Sigmoid colon (tissue), 7 donors: ENCODE data around the gene ACKR2. TPM values are rescaled to one million over a fixed set of nuclear protein-coding genes. Genes with fewer than 3 reads are reported as not detected.
A peak's percentile ranks its signal among the peaks of the same experiment; 100 is the strongest.

ENCODE experiments used
- DNase-seq: peaks from one replicate; pipeline ENCODE4 v3.0.0-alpha.2; 2019
- H3K27ac ChIP-seq, 4 donors: fragments of 200-600 bp; sonication (generic); one replicate each; pipeline ENCODE4 v1.5.1; 2016 to 2019; ENCODE audit warnings: mild to moderate bottlenecking in 1 of 4
- H3K27me3 ChIP-seq, 3 donors: fragments of 200-600 bp; sonication (generic); one replicate each; pipeline ENCODE4 v1.5.1; 2019; ENCODE audit warnings: mild to moderate bottlenecking in 1 of 3
- H3K36me3 ChIP-seq, 4 donors: fragments of 200-600 bp; sonication (generic); one replicate each; pipeline ENCODE4 v1.5.1; 2016 to 2019
- H3K4me1 ChIP-seq, 4 donors: fragments of 200-600 bp; sonication (generic); one replicate each; pipeline ENCODE4 v1.5.1; 2017 to 2019
- H3K4me3 ChIP-seq, 4 donors: fragments of 200-600 bp; sonication (generic); one replicate each; pipeline ENCODE4 v1.5.1; 2017 to 2019; ENCODE audit warnings: mild to moderate bottlenecking in 2 of 4, moderate library complexity in 1 of 4
- H3K9me3 ChIP-seq, 4 donors: fragments of 200-600 bp in 3 of 4; sonication (generic) in 3 of 4; one replicate each; pipeline versions ENCODE4 v1.5.1 to v1.6.1; 2013 to 2019
- EP300 ChIP-seq, 4 donors: sonication (generic); formaldehyde crosslinking; IDR thresholded peaks; one replicate each; pipeline ENCODE4 v1.6.1; 2017; ENCODE audit warnings: antibody characterized with exemption in 4 of 4
- POLR2A ChIP-seq, 2 donors: fragments of 450-650 bp; IDR thresholded peaks; one replicate each; pipeline ENCODE4 v1.6.1; 2016; ENCODE audit warnings: antibody characterized with exemption in 2 of 2, mild to moderate bottlenecking in 2 of 2, moderate library complexity in 2 of 2
- POLR2AphosphoS5 ChIP-seq, 4 donors: sonication (generic); formaldehyde crosslinking; IDR thresholded peaks; one replicate each; pipeline ENCODE4 v1.6.1; 2017; ENCODE audit warnings: antibody characterized with exemption in 4 of 4
- WGBS, 2 donors: extraction: QIAGEN DNeasy Blood & Tissue Kit; methylation state at CpG; one replicate each; pipeline ENCODE4 v1.1.7; 2013; 5-methylcytosine and 5-hydroxymethylcytosine counted together
- intact Hi-C: fragments of 100-400 bp; cut with DNase I; formaldehyde crosslinking; loops from one replicate; pipeline ENCODE4 v1.15.1; 2023
- polyA plus RNA-seq, 3 donors: library from polyadenylated mRNA; stranded (reverse); fragments of 200-250 nt; gene quantifications; one replicate each; pipeline ENCODE4 v1.2.3, GENCODE V29; 2013
- total RNA-seq, 4 donors: library from RNA; depleted of rRNA; stranded (reverse); fragments of >200 nt; gene quantifications; one replicate each; pipeline ENCODE4 v1.1.0, GENCODE V29; 2016
- TF ChIP-seq, protein P1 (sequence below), 4 experiments: fragments of 450-650 bp in 3 of 4; fragments of 200-600 bp in 1 of 4; IDR thresholded peaks; one replicate each; pipeline ENCODE4 v1.5.1; 2016 to 2019; ENCODE audit warnings: antibody characterized with exemption in 4 of 4, mild to moderate bottlenecking in 3 of 4, moderate library complexity in 2 of 4
- donor health status: healthy with polysubstance abuse.
- donor health status: Bipolar disorder and iron deficiency.
- donor health status: healthy.

ACKR2 gene
- total and polyA plus RNA-seq, 7 donors = 1.2 to 8.6 (median 1.9) TPM

DNA sequence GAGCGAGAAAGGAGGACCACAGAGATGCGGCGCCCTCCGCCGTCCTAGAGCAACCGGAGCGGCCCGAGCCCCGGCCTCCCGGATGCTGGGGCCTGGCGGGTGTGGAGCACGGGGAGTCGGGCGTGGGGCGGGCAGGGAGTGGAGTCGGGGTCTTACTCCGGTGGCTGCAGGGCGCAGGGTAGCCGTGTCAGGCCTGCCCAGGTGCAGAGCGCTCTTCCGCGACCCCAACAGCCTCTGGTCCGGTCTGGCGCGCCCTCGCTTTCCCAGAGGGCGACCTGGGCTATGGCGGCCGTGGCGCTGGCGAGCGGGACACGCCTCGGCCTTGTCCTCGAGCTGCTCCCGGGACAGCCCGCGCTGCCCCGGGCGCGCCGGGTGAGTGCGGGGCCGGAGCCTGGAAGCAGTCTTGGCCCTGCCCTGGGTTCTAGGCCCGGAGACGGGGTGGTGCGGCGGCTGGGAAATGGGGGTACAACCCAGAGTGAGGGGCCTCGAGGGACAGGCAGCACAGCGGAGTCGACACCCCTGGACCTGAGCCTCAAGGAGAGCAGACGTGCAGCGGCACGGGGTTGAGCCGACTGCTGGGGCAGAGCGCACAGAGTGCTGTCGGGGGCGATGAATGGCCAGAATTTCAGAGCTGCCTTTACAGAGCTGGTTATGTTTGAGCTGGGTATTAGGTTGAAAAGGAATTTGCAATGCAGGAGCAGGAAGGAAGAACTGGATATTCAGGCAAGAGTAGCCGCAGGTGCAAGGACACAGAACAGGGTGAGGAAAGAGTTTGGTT is 97.0 kb downstream of the ACKR2 start, which contains the start of gene ZNF662:
Gene ZNF662 (plus strand): TSS at position 73 of the 778 bp plus-strand sequence. CDS start 1,973 bp downstream, outside the sequence.
- H3K27ac ChIP-seq = peak within 1 kb of the TSS; percentile 73 to 80 (median 78)
- DNase-seq = peak; percentile 80
- peaks cover 8 to 35% (median 16%) of the 10 kb centered on the region in 4 donors for H3K36me3 ChIP-seq

DNA sequence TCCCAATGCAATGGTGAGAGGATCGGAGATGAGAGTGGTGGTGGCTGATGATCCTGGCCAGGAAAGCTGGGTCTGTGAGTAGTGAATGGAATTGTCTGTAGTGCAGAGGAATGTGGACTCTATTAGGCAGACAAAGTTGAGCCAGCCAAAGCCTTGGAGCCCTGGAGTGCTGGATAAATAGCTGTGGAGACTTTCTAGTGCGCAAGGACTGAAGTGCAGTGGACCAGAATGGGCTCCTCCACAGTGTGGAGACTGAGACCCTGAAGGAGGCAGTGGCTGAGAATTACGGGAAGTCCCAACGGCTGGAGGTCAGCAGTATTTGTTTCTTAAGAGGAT is 97.6 kb downstream of the ACKR2 start:
- intact Hi-C loops = no loop called here
- WGBS, 2 donors = 86 to 88% methylated on average over 4 of the region's 4 CpGs
- Histone ChIP-seq H3K27ac (peak overlapping the region; percentile 73 to 80 (median 78)), H3K9me3 (peaks cover 0 to 3% (median 2%) of the 10 kb centered on the region in 4 donors), H3K4me3 (peak overlapping the region; percentile 64 to 80 (median 68)), H3K27me3 (no peaks in the 10 kb centered on the region), H3K4me1 (peaks cover 0 to 20% (median 17%) of the 10 kb centered on the region in 4 donors), H3K36me3 (peaks cover 10 to 40% (median 19%) of the 10 kb centered on the region in 4 donors)
- no peak for DNase-seq
- TF ChIP-seq EP300 (IDR thresholded peaks at IDR 0.05) (no peak), POLR2AphosphoS5 (IDR thresholded peaks at IDR 0.05) (no peak)
- TF ChIP-seq, protein P1, sequence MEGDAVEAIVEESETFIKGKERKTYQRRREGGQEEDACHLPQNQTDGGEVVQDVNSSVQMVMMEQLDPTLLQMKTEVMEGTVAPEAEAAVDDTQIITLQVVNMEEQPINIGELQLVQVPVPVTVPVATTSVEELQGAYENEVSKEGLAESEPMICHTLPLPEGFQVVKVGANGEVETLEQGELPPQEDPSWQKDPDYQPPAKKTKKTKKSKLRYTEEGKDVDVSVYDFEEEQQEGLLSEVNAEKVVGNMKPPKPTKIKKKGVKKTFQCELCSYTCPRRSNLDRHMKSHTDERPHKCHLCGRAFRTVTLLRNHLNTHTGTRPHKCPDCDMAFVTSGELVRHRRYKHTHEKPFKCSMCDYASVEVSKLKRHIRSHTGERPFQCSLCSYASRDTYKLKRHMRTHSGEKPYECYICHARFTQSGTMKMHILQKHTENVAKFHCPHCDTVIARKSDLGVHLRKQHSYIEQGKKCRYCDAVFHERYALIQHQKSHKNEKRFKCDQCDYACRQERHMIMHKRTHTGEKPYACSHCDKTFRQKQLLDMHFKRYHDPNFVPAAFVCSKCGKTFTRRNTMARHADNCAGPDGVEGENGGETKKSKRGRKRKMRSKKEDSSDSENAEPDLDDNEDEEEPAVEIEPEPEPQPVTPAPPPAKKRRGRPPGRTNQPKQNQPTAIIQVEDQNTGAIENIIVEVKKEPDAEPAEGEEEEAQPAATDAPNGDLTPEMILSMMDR (IDR thresholded peaks at IDR 0.05) = no peak

More for the DNA sequence above, 97.0 kb downstream of the ACKR2 start, which contains the start of gene ZNF662:
- Histone ChIP-seq H3K27me3 (no peaks in the 10 kb centered on the region), H3K4me3 (peak within 1 kb of the TSS; percentile 64 to 80 (median 68)), H3K9me3 (peaks cover 0 to 3% (median 0%) of the 10 kb centered on the region in 4 donors), H3K4me1 (peaks cover 0 to 20% (median 17%) of the 10 kb centered on the region in 4 donors)
- intact Hi-C loops = no loop called here
- 4% methylated on average over 59 of the region's 59 CpGs for WGBS, 2 donors
- TF ChIP-seq POLR2A (IDR thresholded peaks at IDR 0.05) (peak in 1 of 2 donors; percentile 11), POLR2AphosphoS5 (IDR thresholded peaks at IDR 0.05) (peak in 2 of 4 donors; percentile 54 to 63), EP300 (IDR thresholded peaks at IDR 0.05) (no peak)

DNA sequence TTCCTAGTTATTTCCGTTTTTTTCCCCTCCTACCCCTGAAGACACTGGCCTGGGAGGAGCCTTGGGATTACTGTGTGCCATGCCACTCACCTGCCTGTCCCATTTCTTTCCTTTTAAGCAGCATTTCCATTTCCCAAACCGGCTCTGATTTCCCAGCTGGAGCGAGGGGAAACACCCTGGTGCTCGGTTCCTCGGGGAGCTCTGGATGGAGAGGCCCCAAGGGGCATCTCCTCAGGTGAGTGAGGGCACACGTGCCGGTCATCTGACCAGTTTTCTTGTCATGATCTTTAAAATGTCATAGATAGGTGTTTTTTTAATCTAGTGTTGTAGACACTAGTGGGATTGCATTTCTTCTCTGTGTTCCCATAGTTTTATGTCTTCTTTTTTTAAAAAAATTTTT is 99.4 kb downstream of the ACKR2 start:
- Histone ChIP-seq H3K9me3 (peaks cover 0 to 12% (median 6%) of the 10 kb centered on the region in 4 donors), H3K27me3 (no peaks in the 10 kb centered on the region), H3K36me3 (peaks cover 20 to 52% (median 29%) of the 10 kb centered on the region in 4 donors), H3K4me3 (no peak overlapping the region), H3K27ac (no peak overlapping the region), H3K4me1 (peaks cover 0 to 20% (median 17%) of the 10 kb centered on the region in 4 donors)
- DNase-seq = no peak
- intact Hi-C loops = no loop called here
- TF ChIP-seq POLR2A (IDR thresholded peaks at IDR 0.05) (no peak), POLR2AphosphoS5 (IDR thresholded peaks at IDR 0.05) (no peak), EP300 (IDR thresholded peaks at IDR 0.05) (no peak)
- TF ChIP-seq, protein P1 (IDR thresholded peaks at IDR 0.05) = no peak
- WGBS, 2 donors = 89 to 93% methylated on average over 7 of the region's 7 CpGs

DNA sequence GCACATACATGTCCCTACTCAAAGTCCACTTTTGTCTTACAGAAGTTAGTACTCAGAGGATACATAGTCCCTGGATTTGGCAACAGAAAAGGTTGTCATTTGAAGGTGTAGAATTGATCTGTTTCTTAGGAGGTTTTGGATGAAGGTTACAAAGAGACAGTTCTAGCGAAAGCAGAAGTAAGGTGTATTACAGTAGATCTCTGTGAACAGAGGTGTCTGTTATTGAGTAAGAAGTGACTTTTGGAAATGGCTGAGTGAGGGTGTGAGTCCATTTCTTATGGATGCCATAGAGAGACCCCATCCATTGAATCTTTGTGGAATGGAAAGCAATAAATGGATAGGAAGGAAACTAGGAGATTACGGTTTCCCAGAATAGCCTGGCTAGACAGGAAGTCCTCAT is 102.3 kb downstream of the ACKR2 start:
- H3K27ac ChIP-seq = no peak overlapping the region
- peaks cover 32 to 77% (median 49%) of the 10 kb centered on the region in 4 donors for H3K36me3 ChIP-seq
- TF ChIP-seq POLR2A (IDR thresholded peaks at IDR 0.05) (no peak), POLR2AphosphoS5 (IDR thresholded peaks at IDR 0.05) (no peak), EP300 (IDR thresholded peaks at IDR 0.05) (no peak)
- TF ChIP-seq, protein P1 (IDR thresholded peaks at IDR 0.05) = no peak
- WGBS, 2 donors = 98 to 99% methylated on average over 2 of the region's 2 CpGs
- H3K4me3 ChIP-seq = no peak overlapping the region
- intact Hi-C loops = no loop called here
- H3K4me1 ChIP-seq = peaks cover 0 to 12% (median 9%) of the 10 kb centered on the region in 4 donors
- no peaks in the 10 kb centered on the region for H3K27me3 ChIP-seq
- DNase-seq = no peak
- H3K9me3 ChIP-seq = peaks cover 17 to 39% (median 29%) of the 10 kb centered on the region in 4 donors

- no peak for TF ChIP-seq EP300 (IDR thresholded peaks at IDR 0.05)
- TF ChIP-seq, protein P1 (IDR thresholded peaks at IDR 0.05) = no peak
- TF ChIP-seq POLR2A (IDR thresholded peaks at IDR 0.05) = no peak
- TF ChIP-seq POLR2AphosphoS5 (IDR thresholded peaks at IDR 0.05) = no peak
- intact Hi-C loops = no loop called here
- 97% methylated on average over 8 of the region's 8 CpGs for WGBS, 2 donors
- no peak overlapping the region for H3K4me3 ChIP-seq
- no peak for DNase-seq
- H3K9me3 ChIP-seq = peaks cover 34 to 54% (median 43%) of the 10 kb centered on the region in 4 donors
- no peaks in the 10 kb centered on the region for H3K4me1 ChIP-seq
- H3K36me3 ChIP-seq = peaks cover 32 to 55% (median 43%) of the 10 kb centered on the region in 4 donors
- H3K27me3 ChIP-seq = no peaks in the 10 kb centered on the region
- H3K27ac ChIP-seq = no peak overlapping the region
Observed at GRCh38 chr3:42914771-42915515, 105.7 kb downstream of the ACKR2 start.
